DMS53 treated with DMSO at 0.1 percent for 48 hours (cell line): ENCODE results near the gene GPR31.
"Not testable (repeated sequence)": the region's sequence is repeated elsewhere in the genome, so short reads cannot be mapped to it uniquely, and the experiment has no call there.

Experiments used
- DNase-seq: peaks from one replicate; lab custom pipeline; 2025; ENCODE audit not compliant: unreplicated experiment; lab: John Stamatoyannopoulos, UW

The GPR31 gene, protein sequence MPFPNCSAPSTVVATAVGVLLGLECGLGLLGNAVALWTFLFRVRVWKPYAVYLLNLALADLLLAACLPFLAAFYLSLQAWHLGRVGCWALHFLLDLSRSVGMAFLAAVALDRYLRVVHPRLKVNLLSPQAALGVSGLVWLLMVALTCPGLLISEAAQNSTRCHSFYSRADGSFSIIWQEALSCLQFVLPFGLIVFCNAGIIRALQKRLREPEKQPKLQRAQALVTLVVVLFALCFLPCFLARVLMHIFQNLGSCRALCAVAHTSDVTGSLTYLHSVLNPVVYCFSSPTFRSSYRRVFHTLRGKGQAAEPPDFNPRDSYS

DNA sequence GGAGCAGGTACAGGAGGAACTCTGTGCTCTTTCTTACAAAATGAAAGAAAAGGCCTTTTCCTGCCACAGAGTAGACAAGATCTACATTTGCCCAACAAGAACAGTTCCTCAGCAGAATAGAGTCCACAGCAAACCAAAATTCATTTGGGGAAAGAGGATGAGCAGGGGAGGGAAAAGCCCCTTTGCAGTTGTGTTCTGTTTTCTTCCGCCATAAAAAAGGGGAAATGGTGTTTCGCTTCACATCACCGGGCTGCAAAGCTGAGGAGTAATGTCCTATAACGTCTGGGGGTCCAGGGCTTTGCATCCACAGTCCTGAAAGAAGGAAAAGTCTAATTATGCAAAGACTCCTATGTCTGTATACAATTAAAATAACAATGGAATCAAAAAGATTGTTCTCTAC, at the start of gene GPR31:
GPR31 (minus strand) TSS at position 118 of the 400 bp plus-strand sequence. CDS start 149 bp downstream, outside the sequence.
- no peak for DNase-seq

DNA sequence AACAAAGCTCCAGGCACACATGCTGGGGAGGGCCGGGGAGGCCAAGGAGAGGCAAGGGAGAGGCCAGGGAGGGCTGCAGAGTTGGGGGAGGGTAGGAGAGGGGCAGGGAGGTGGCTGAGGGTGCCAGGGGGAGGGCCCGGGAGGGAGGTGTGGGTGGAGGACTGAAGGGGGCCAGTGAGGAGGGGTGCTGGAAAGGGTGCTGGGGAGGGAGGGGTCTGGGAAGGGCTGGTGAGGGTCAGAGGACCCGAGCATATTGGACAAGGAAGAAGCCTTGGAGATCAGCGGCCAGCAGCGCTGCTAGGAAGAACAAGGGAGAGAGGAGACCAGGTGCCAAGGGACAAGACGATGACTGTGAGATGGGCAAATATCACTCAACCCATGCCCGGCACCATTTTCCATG, 49.7 kb upstream of the GPR31 start:
- no peak for DNase-seq

DNA sequence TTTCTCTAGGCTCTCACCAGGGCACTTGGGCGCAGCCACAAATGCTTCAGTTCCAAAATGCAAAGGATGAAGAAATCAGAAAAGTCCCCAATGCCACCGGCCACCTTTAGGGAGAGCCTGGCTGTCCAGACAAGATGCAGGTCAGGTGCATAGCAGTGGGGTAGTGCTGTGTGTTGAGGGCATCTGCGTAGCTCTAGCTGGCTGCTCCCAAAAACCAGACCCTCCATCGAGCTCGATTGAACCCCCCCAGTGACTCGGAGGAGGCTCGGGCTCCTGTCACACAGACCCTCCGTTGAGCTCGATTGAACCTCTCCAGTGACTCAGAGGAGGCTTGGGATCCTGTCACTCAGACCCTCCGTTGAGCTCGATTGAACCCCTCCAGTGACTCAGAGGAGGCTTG, 47.5 kb upstream of the GPR31 start:
- DNase-seq = not testable (repeated sequence)

DNA sequence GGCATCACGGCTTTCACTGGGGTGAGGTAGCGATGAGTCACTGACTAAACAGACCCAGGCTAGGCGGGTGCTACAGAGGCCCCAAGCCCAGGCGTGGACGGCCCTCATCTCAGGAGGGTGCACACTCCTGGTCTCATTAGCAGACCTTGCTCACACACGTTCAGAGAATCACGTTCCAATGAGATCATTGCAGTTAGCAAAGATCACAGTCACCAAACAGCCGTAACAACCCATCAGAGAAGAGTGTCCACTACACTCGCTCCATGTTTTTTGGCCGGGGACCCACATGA, 46.2 kb upstream of the GPR31 start:
- peak; percentile 21 for DNase-seq

DNA sequence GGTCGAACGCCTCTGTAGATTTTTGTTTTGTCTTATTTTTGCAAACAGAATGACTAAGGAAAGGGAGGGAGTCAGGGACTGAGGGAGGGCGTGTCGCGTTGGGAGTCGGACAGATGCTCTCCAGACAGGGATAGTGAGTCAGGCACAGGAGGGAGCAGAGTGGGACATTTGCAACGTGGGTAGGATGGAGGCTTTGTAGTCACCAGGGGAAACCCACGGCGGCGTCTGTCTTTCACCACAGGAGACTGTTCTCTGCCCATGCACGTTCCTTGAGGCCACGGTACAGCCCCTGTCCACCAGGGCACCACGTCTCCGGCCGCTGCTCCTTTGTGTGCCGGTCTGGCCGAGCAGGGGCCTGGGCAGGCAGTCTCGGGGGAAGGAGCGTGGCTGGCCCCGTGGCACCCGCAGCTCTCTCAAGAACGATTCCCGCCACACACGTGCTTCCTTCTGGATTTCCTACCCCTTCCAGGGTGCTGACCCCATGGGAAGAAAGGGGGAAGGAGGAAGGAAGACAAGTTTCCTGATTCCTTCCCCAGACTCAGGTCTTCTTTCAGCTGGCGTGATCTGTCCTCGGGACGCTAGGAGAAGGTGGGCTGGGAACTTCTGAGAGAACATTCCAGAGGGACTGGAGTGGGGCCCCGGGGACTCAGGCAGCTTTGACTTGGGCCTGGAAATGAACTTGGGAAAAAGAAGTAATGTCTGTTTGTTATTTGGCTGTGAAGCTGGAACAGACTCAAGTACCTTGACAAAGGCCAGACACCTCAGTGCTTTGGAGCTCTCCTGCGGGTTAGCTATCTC, 45.7 kb upstream of the GPR31 start:
- not testable (repeated sequence) for DNase-seq

DNA sequence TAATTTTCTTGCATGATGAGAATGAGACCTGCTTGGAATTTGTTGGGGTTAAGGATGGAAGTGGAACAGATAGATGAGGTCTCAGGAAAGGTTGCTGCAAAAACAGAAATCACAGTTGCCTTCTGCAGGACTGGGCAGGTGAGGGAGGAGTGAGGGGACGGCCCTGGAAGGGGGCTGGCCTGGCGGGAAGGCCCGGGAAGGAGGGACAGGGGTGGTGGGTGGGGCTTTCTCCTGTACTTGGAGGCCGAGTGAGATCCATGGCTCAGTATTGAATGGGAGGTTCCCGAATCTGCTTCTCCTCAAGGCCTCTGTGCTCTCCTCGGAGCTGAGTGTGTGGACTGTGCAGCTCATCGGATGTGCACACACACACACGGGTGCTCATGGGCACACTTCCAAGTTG, 44.8 kb upstream of the GPR31 start:
- not testable (repeated sequence) for DNase-seq

DNA sequence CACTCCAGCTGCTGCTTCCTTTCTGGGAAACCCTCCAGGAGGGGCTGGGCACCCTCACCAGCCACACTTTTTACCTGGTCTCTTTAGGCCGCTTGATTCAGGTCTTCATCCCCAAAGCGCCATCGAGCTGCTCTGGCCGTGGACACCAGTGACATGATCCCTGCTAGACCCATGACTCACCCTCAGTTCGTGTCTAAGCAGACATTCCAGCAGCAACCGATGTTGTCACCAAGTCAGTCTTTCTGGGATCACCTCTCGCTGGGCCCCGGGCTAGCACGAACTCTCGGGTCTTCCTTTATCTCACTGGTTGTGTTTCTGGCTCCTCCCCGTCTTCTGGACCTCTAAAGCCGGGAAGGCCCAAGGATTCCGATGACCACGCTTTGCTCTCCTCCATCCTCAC, 43.0 kb upstream of the GPR31 start:
- DNase-seq = no peak

DNA sequence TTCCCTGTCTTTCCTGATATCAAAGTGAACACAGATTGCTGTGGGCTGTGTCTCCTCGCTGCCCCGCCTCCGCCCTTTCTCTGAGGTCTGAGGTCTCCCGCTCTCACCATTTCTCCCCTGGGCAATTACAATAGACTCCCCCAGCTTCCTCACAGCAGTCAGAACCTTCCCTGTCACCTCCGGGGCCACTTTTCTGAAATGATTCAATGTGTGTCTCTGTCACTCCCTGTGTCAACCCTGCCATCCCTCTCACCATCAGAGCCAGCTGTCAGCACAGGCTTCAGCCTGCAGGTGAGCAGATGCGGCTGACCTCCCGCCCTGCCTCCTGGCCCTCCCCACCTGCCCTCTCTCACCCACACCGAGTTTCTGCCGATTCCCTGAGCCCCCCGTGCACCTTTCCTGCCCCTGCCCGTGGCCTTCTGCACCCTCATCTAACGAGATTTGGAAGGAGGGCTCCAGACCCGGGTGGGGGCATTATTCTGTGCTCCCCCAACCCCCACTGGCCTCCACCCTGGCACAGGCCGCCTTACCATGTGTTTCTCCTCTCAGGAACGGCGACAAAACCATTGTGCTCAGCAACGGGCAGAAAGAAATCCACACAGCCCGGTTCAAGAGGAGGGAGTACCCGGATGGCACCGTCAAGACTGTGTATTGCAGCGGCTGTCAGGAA, 38.3 kb upstream of the GPR31 start:
- not testable (repeated sequence) for DNase-seq

DNA sequence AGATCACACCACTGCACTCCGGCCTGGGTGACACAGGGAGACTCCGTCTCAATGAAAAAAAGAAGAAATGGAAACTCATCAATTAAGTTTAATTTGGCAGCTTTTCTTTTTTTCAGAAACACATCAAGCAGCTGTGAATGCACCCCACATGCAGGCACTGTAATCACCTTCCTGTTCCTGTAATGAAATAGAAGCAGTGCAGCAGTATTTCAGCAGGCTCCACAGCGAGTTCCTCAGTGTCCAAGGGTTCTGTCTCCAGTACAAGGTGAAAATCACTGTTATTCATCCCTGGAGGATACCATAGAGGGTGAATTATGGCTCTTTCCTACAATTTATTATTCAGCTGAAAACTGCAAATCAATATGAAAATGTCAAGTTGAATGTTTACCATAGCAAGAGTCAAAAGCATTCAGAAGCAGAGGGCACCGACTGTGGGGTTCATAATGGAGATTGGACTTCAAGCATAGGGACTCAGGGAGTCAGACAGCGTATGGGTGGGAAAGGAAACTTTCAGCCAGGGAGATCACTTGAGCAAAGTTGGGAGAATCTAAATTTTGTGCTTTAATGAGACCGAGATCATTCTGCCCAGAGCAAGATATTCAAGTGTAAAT, 35.8 kb upstream of the GPR31 start:
- DNase-seq = not testable (repeated sequence)

DNA sequence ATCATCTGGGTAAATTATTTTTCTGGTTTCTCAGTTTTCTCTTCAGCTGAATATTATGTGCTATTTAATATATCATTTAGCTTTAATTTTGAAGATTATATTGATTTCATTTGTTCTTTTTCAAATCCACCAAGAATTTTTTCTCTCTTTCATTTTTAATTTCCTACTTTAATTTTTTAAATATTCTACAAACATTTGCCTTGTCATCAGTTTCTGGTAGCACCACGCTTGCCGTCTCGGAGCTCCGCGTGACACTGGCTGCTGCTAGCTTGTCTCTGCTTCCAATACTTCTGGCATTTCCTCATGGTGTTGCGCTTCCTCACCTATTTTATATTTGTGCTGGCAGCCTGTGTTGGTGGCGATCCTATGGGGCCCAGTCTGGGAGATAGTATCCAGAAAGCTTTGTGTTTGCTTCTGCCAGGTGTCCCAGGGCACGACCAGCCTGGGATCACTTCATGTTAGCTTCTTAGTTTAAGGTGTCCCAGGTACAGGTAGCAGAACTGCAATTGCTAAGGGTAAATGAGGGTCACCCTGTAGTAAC, 33.3 kb upstream of the GPR31 start:
- DNase-seq = not testable (repeated sequence)

DNA sequence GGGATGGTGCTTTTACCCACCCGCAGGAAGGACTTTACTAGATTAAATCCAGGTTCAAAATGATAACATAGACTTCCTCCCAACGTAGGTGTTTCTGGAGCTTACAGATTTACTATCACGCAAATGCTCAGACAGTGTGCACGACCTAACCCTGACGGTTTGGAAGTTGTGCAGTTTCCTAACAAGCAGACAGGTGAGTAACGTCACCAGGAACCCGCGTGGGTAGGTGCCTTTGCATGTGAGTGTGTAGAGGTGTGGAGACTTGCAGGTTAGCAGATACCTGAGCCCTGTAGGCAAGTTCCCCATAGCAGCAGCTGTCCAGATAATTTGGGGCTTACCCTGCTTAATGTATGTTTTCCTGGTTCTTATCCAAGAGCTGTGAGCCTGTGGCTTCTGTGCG, 29.5 kb upstream of the GPR31 start:
- DNase-seq = not testable (repeated sequence)

DNA sequence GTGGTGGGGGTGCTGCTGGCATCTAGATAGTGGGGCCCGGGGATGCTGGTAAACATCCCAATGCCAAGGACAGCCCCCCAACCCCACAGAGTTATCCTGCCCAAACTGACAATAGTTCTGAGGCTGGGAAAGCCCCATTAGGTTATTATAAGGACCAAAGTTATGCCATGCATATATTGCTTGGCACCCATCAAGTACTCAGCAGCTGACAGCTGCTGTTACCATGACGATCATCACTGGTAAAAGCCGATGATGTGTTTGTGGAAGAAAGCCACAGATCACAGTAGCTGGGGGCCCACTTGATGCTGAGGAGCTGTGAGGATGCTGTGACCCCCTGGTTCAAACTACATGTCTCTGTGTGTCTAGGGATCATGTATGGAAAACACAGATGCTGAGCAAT, 27.3 kb upstream of the GPR31 start:
- not testable (repeated sequence) for DNase-seq

DNA sequence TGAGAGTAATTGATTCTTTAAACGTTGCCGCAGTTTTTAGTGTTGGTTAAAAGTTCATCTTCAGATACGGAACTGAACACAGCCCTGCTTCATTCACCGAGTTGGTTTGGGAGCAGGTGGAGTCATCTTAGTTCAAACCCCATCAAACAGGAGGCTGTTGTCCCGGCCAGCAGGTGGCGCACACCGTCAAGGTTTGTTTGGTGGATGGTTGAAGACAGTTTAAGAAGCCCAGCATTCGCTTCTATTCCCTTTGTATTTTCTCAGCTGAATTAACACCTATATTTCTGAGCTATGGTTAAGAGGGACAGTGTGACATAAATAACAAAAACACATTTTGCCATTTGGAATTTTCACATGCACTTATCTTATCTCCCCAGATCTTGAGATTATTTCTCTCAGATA, 25.1 kb upstream of the GPR31 start:
- not testable (repeated sequence) for DNase-seq

DNA sequence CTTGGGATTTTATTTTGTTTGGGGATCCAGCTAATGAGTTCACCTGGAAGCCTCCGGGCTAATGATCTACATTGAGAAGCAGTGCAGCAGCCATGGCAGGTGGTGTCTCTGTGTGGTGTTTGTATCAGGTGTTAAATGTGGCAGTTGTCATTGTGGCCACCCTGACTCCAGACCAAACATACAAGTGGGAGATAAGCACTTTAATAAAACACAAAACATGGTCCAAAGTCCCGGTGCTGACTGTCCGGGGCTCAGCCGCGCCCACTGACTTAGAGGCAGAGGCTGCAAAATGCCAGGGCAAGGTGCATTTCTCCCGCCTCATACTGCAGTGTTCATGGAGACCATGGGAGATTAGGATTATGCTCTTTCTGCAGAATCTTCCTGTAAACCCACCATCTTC, 23.6 kb upstream of the GPR31 start:
- DNase-seq = not testable (repeated sequence)

DNA sequence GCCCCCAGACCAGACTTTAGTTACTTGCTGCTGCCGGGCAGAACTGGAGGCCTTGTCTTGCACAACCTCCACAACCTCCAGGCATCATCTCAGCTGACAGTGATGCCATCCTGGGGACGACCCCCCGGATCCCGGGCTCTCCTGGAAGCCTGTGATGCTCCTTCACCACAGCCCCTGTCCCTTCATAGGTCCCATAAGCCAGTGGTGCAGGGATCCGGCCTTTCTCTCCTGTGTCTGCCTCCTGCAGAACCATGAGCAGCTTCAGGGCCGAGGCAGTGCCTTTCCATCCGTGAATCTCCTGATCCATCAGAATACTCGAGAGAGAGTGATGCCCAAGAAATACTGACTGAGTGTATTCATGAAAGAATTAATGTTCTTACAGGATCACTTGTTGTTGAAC, 22.3 kb upstream of the GPR31 start:
- DNase-seq = not testable (repeated sequence)

DNA sequence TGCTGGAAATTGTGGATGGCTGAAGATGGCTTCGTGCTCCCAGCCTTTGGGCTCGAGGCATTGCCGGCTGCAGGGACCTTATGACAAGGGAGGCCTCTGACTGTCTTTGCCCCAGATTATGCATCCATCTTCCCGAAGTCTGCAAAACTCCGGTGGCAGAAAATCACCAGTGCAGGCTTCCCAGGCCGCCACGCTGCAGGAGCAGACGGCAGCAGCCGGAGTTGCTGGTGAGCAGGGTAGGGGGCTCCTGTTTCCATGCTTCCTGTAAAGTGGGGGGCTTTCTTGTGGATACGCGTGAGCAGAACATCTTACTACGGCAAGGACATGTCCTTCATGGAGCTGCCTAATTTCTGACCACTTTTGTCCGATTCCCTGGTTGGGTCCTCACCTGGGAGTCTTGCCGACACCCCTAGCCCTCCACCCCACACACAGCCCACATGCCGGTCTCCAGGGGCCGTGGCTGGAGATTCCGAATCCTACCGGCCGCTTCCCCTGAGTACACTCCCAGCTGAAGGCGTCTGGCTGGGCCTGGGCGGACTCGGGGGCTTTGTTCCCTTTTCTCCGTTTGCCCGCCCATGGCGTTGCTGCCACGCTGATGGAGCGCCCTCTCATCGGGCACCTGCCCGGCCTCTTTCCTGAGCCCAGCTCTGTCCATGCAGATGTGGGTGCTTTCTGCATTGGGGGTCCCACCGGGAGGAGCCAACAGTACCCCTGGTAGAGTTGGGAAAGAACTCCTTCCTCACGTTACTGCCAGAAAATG, 21.3 kb upstream of the GPR31 start:
- not testable (repeated sequence) for DNase-seq

DNA sequence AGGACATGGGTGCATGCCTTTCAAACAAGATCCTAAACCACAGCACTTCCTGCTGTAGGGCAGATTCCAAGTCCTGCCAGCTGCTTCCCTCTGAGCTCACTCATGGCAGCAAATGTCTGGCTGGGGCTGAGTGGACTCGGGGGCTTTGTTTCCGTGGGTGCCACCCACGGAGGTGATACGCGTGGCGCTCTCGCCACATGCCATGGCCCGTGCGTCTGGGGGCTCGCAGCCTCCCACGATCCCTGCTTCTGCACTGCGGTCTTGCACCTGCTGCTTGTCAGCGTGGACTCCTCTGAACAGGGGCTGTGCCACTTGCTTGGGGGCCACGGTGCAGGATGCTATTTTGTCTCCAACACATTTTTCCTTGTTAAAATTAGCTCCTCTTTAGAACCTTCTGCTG, 19.5 kb upstream of the GPR31 start:
- DNase-seq = not testable (repeated sequence)

DNA sequence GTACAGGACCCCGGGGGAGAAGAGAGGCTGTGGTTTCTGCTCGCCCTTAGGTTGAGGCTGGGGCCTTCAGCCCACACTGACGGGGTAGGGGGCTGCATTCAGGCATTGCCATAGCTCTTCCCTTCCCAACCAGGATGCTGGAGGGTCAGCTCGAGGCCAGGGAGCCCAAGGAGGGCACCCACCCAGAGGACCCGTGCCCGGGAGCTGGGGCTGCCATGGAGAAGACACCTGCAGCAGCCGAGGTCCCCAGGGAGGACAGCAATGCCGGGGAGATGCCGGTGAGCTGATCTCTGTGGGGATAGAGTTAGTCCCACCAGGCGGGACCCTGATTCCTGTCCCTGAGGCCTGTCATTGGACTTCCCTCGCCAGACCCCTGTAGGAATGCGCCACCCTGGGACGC, 14.2 kb upstream of the GPR31 start:
- DNase-seq = not testable (repeated sequence)

DNA sequence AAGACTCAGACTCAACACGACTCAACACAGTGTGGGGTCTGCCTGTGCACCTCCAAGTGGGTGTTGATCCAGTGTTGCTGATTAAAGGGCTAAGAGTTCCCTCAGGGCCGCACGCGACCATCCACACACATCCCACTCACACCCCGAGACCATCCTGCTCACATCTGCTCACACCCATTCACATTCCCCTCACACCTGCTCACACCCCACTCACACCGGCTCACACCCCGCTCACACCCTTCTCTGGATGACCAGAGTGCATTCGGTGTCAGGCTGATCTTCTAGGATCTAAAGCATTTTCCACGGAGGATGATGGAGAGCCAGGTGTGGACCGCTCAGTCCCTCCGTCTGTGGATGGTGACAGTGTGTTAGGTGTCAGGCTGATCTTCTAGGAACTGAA, 13.5 kb upstream of the GPR31 start:
- DNase-seq = not testable (repeated sequence)

DNA sequence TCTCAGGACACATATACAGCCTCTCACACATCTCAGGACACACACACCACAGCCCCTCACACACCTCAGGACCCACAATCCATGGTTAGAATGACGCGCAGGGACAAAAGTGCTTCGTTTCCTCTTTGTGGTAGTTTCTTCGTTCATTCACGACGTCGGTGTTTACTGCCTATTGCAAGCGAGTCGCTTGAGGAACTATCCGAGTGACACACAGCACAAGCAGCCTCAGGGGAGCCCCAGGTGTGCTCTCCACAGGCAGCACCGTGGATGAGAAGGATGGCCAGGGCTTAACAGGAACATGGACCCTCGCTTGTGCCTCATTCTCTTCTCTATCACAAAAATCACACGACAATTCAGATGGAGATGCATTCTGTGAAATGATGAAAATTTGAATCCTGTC, 12.1 kb upstream of the GPR31 start:
- not testable (repeated sequence) for DNase-seq
